GM18868 (cell line): Measurements from ENCODE around the gene MYBBP1A.
"Not testable (repeated sequence)": the region's sequence is repeated elsewhere in the genome, so short reads cannot be mapped to it uniquely, and the experiment has no call there.

Experiments
- ATAC-seq: cut with Tn5 transposase; IDR thresholded peaks from one replicate; pipeline ENCODE4 v1.9.1; 2021; ENCODE audit warnings: mild to moderate bottlenecking, moderate library complexity; ENCODE audit not compliant: unreplicated experiment

MYBBP1A gene

GRCh38 chr17:4590981-4591453, 35.8 kb upstream of the MYBBP1A start:
- ATAC-seq: no peak

- not testable (repeated sequence) for ATAC-seq
Measured at GRCh38 chr17:4590042-4590441, 34.9 kb upstream of the MYBBP1A start.

GRCh38 chr17:4588898-4589625, 33.9 kb upstream of the MYBBP1A start:
- no peak for ATAC-seq

GRCh38 chr17:4588391-4588790, 33.2 kb upstream of the MYBBP1A start:
- ATAC-seq: no peak

- no peak for ATAC-seq
Measured at GRCh38 chr17:4587803-4588202, 32.6 kb upstream of the MYBBP1A start.

GRCh38 chr17:4587195-4587594, 32.0 kb upstream of the MYBBP1A start:
- no peak for ATAC-seq

GRCh38 chr17:4586043-4586442, 30.9 kb upstream of the MYBBP1A start:
- ATAC-seq: no peak

GRCh38 chr17:4585638-4585994, 30.4 kb upstream of the MYBBP1A start:
- no peak for ATAC-seq

- no peak for ATAC-seq
Measured at GRCh38 chr17:4584917-4585637, 29.9 kb upstream of the MYBBP1A start.

GRCh38 chr17:4584101-4584916, 29.1 kb upstream of the MYBBP1A start, which contains the start of gene SMTNL2:
Gene SMTNL2 (plus strand): TSS chr17:4584529. CDS start chr17:4584606, 77 bp downstream.
- ATAC-seq: no peak

GRCh38 chr17:4583782-4584100, 28.6 kb upstream of the MYBBP1A start:
- no peak for ATAC-seq

GRCh38 chr17:4583206-4583605, 28.0 kb upstream of the MYBBP1A start:
- ATAC-seq: no peak

GRCh38 chr17:4582691-4583090, 27.5 kb upstream of the MYBBP1A start:
- no peak for ATAC-seq

- ATAC-seq: no peak
Measured at GRCh38 chr17:4582101-4582501, 26.9 kb upstream of the MYBBP1A start.

GRCh38 chr17:4580291-4580690, 25.1 kb upstream of the MYBBP1A start:
- no peak for ATAC-seq

- ATAC-seq: no peak
Measured at GRCh38 chr17:4579678-4580077, 24.5 kb upstream of the MYBBP1A start.

- not testable (repeated sequence) for ATAC-seq
Measured at GRCh38 chr17:4578349-4578748, 23.2 kb upstream of the MYBBP1A start.

- no peak for ATAC-seq
Measured at GRCh38 chr17:4577386-4577993, 22.3 kb upstream of the MYBBP1A start.

- no peak for ATAC-seq
Measured at GRCh38 chr17:4576729-4577322, 21.6 kb upstream of the MYBBP1A start.

- no peak for ATAC-seq
Measured at GRCh38 chr17:4576161-4576558, 21.0 kb upstream of the MYBBP1A start.
